HG03280 (cell line): ENCODE results near the gene DDX28.

Experiments used
- ATAC-seq: cut with Tn5 transposase; IDR thresholded peaks from one replicate; pipeline ENCODE4 v1.9.1; 2021; ENCODE audit warnings: mild to moderate bottlenecking, moderate library complexity; ENCODE audit not compliant: unreplicated experiment

DDX28 gene

GRCh38 chr16:67971111-67971510 is 51.9 kb downstream of the DDX28 start:
- no peak for ATAC-seq
